Vein endothelial cell (primary cell): ENCODE results near the gene ALG1. TPM values are rescaled to one million over a fixed set of nuclear protein-coding genes. Genes with fewer than 3 reads are reported as not detected.

Source experiments
- total RNA-seq: library from RNA; depleted of rRNA; stranded (reverse); fragments of >200 nt; gene quantifications from 2 replicates; pipeline ENCODE4 v1.2.3, GENCODE V29; 2012

ALG1 gene, protein sequence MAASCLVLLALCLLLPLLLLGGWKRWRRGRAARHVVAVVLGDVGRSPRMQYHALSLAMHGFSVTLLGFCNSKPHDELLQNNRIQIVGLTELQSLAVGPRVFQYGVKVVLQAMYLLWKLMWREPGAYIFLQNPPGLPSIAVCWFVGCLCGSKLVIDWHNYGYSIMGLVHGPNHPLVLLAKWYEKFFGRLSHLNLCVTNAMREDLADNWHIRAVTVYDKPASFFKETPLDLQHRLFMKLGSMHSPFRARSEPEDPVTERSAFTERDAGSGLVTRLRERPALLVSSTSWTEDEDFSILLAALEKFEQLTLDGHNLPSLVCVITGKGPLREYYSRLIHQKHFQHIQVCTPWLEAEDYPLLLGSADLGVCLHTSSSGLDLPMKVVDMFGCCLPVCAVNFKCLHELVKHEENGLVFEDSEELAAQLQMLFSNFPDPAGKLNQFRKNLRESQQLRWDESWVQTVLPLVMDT
- 28.1 and 30.4 TPM in 2 replicates for total RNA-seq

DNA sequence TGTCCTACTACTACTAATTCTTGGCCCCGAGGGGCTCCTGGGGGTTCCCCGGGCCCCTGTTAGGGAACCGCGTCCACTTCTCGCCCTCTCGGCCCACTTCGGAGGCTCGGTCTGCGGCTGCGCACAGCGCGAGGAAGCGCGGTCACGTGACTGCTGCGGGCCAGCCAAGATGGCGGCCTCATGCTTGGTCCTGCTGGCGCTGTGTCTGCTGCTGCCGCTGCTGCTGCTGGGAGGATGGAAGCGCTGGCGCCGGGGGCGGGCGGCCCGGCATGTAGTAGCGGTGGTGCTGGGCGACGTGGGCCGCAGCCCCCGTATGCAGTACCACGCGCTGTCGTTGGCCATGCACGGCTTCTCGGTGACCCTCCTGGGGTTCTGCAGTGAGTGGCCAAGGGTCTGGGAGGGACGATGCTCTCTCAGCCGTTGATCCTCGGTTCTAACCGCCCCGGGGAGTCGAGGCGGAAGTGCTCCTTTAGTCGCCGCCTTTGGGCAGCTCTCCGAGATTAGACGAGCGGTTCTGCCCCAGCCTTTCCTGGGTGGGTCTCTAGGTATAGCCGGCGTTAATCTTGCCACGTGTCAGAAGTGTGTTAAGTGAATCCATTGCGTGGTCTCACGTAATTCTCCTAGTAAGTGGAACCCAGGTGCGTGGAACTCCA lies at the start of gene ALG1:
Gene ALG1, plus strand, starts transcription at position 163 of the 653 bp plus-strand sequence. Its CDS starts 7 bp downstream, at position 170.

DNA sequence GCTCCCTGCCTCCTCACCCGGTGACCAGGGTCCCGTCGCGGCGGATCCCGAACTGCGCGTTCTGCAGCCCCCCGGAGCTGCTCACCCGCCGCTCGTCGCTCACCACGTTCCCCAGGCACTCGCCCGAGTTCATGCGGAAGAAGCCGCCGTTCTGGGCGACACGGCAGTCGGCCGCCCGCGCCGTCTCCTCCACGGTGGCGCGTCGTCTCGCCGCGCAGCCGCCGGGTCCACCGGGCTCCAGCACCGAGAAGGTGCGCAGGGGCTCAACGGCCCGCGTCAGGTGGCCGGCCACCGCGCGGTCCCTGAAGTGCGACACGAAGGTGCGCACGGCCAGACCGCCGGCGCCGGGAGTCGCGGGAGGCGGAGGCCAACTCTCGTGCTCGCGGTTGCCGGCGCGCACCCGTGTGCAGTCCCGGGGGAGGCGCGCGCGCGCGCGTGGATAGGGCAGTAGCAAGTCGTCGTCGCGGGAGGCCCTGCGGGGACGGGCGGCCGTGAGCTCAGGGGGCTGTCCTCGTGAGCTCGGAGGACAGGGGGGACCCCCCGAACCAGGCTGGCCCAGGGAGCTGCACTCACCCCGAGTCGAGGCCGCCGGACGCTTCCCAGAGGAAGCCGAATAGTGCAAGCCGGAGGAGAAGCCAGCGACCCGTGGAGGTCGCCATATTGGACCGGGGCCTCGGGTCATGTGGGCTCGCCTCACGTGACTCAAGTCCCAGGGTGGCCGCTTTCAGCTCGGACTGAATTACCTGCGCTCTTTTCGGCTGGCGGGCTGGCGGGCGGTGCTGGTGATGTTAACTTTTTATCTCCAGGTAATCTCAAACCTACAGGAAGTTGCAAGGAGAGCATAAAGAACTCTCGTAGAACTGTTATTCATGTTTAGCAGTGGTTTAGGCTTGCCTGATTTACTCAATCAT lies 38.1 kb upstream of the ALG1 start, which contains the start of gene NAGPA:
Gene NAGPA, minus strand, starts transcription at position 680 of the 911 bp plus-strand sequence. Its CDS starts 21 bp downstream, at position 659.

DNA sequence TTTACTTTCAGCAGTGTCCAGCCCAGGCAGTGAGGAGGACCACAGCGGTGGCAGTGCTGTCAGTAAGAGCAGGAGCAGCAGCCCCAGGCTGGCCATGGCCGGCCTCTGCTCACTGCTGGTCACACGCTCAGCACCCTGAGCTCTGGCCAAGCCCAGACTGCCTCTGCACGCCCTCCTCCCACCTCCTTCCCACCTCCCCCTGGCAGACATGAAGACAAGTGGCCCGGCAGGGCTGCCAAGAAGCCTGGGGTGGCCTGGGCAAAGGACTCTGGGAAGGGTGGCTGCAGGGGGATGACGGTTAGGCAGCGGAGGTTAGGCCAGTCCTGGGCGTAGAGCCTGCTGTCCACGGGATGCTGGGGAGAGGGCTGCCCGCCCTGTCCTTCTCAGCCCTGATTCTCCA lies 5.8 kb upstream of the ALG1 start, which contains the start of gene C16orf89:
Gene C16orf89, minus strand, starts transcription at position 144 of the 400 bp plus-strand sequence. Its CDS starts 48 bp downstream, at position 96.

DNA sequence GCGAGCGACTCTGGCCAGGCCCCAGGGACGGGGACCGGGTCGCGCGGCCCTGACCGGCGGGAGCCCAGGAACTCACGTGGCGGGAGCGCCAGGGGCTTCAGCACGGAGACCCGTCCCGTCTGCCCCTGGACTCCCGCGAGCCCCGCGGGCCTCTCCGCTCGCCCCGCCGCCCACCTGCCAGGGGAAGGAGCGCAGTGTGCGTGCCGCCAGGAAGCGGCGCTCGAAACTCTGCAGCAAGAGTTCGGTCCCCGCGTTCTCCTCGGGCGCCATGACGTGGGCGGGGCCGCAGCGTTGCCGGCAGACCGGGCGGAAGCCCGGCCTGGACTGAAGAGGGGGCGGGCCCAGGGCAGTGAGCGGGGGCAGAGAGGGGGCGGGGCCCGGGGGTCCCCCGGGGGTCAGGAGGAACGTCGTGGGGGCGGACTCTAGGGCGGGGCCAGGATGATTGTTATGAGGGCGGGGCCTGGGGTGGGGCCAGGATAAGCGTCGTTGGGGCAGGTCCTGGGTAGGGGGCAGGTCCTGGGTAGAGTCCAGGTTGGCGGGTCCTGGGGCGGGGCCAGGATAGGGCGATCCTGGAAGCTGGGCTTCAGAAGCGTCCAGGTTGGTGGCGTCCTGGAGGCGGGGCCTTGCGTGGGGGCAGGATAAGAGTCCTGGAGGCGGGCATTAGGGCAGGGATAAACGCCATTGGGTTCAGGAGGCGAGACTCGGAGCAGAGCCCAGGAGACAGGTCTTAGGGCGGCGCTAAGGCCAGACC lies 26.0 kb downstream of the ALG1 start, which contains the start of gene EEF2KMT:
Gene EEF2KMT, minus strand, starts transcription at position 326 of the 751 bp plus-strand sequence. Its CDS starts 56 bp downstream, at position 270.

Other genes with a start within 250 kb of the ALG1 start
- gene GLYR1, start 224.6 kb upstream of the ALG1 start, total RNA-seq: 67.2 and 69.6 TPM in 2 replicates
- 48.2 and 59.1 TPM in 2 replicates for gene UBN1, start 224.4 kb upstream of the ALG1 start, total RNA-seq
- gene PPL, start 134.7 kb upstream of the ALG1 start, total RNA-seq: 1.3 and 2.6 TPM in 2 replicates
- under 0.01 TPM in 1 of 2 replicates, not detected in the other for gene SEC14L5, start 113.5 kb upstream of the ALG1 start, total RNA-seq
- 20.5 and 32.3 TPM in 2 replicates for gene NAGPA, start 37.9 kb upstream of the ALG1 start, total RNA-seq
- gene C16orf89, start 5.9 kb upstream of the ALG1 start, total RNA-seq: under 0.01 TPM in 1 of 2 replicates, not detected in the other
- 12.4 and 15.1 TPM in 2 replicates for gene EEF2KMT, start 26.0 kb downstream of the ALG1 start, total RNA-seq